ENCODE measurements around the gene MYL5. TPM values are rescaled to one million over a fixed set of nuclear protein-coding genes. Genes with fewer than 3 reads are reported as not detected.

MYL5 gene
- total and polyA plus RNA-seq, 2 of the 4 experiments (the other 2 are of a cell fraction), result 9.1 to 16.0 TPM

- TF ChIP-seq RAD21 (IDR thresholded peaks at IDR 0.05; ENCODE audit: low read length), result no peak
These were observed 47.9 kb upstream of the MYL5 start (continued) for GRCh38 chr4:626201-627091.

- no peak overlapping the region for H2AK5ac ChIP-seq (ENCODE audit: low read depth, low read length)
- H3K14ac ChIP-seq (replicated peaks; ENCODE audit: low read depth, low read length), result no peak overlapping the region
- no peaks in the 10 kb centered on the region for H3K9me1 ChIP-seq (ENCODE audit: insufficient read depth, low read length)
- H2BK15ac ChIP-seq (ENCODE audit: low read depth, low read length), result no peak overlapping the region
- no peaks in the 10 kb centered on the region for H3K4me1 ChIP-seq (ENCODE audit: control insufficient read depth, insufficient read depth, low read length)
- H3K27me3 ChIP-seq (ENCODE audit: control insufficient read depth, insufficient read depth, low read length), result no peaks in the 10 kb centered on the region
- intact Hi-C loops (cut with micrococcal nuclease) (no loop called here), in situ Hi-C loops (cut with MboI; ENCODE audit: low sequenced_read_pairs) (no loop called here), dilution Hi-C loops (cut with HindIII; ENCODE audit: low sequenced_read_pairs, unreplicated experiment) (no loop called here)
- H4K8ac ChIP-seq (ENCODE audit: low read depth in 2 of 2, low read length in 2 of 2), result no peak overlapping the region
- H2AK9ac ChIP-seq (replicated peaks; ENCODE audit: low read depth, low read length, poor library complexity), result no peak overlapping the region
- no peak overlapping the region for H3K4ac ChIP-seq (ENCODE audit: low read depth, low read length)
- H3K4me2 ChIP-seq (ENCODE audit: low read depth, low read length), result no peak overlapping the region
- no peak overlapping the region for H4K91ac ChIP-seq (ENCODE audit: insufficient read depth, low read depth, low read length)
- no peak overlapping the region for H2BK120ac ChIP-seq (ENCODE audit: low read depth, low read length)
- DNase-seq (no peak), ATAC-seq (ENCODE audit: low read depth) (no peak)
- ChIA-PET CTCF (no interaction called here), POLR2A (ENCODE audit: unreplicated experiment) (no interaction called here)
- no peak overlapping the region for H3K4me3 ChIP-seq (ENCODE audit: insufficient read depth, low read depth, low read length)
- H3K18ac ChIP-seq (ENCODE audit: low read depth, low read length), result no peak overlapping the region
- no peak for TF ChIP-seq RFX5 (IDR thresholded peaks at IDR 0.05; ENCODE audit: low read depth, low read length)
- TF ChIP-seq RAD21 (IDR thresholded peaks at IDR 0.05; ENCODE audit: low read length), result no peak
- TF ChIP-seq, protein P1, sequence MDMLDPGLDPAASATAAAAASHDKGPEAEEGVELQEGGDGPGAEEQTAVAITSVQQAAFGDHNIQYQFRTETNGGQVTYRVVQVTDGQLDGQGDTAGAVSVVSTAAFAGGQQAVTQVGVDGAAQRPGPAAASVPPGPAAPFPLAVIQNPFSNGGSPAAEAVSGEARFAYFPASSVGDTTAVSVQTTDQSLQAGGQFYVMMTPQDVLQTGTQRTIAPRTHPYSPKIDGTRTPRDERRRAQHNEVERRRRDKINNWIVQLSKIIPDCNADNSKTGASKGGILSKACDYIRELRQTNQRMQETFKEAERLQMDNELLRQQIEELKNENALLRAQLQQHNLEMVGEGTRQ (IDR thresholded peaks at IDR 0.05; ENCODE audit: low read depth, low read length), result no peak
- TF ChIP-seq MAFK (IDR thresholded peaks at IDR 0.05; ENCODE audit: low read depth, low read length), result no peak
- no peak for TF ChIP-seq NFE2L2 (IDR thresholded peaks at IDR 0.05; ENCODE audit: low read depth, low read length)
- no peak for TF ChIP-seq BHLHE40 (IDR thresholded peaks at IDR 0.05; ENCODE audit: low read depth, low read length)
- TF ChIP-seq MXI1 (IDR thresholded peaks at IDR 0.05; ENCODE audit: borderline replicate concordance, low read depth, low read length), result no peak
- no peak for TF ChIP-seq FOS (IDR thresholded peaks at IDR 0.05; ENCODE audit: low read depth, low read length)
- BruUV-seq (replicated peaks), result no TSS peak
- no peaks in the 10 kb centered on the region for H3K36me3 ChIP-seq (ENCODE audit: control insufficient read depth, insufficient read depth, low read length)
- no peaks in the 10 kb centered on the region for H3K79me1 ChIP-seq (ENCODE audit: low read depth in 1 of 2, low read length in 2 of 2)
- H3K23ac ChIP-seq (ENCODE audit: low read depth, low read length), result no peak overlapping the region
- H3K27ac ChIP-seq (ENCODE audit: insufficient read depth, low read length), result no peak overlapping the region
- H3K56ac ChIP-seq (ENCODE audit: extremely low read depth, insufficient read depth, low read length), result no peak overlapping the region
- H2BK5ac ChIP-seq (ENCODE audit: low read depth, low read length, poor library complexity, severe bottlenecking), result no peak overlapping the region
- H2AFZ ChIP-seq (replicated peaks; ENCODE audit: low read length, poor library complexity), result no peak overlapping the region
- H3K9me3 ChIP-seq (ENCODE audit: control insufficient read depth, insufficient read depth, low read length), result peaks cover 21% of the 10 kb centered on the region
- H2BK20ac ChIP-seq (ENCODE audit: low read depth, low read length), result no peak overlapping the region
- no peak overlapping the region for H3K9ac ChIP-seq (ENCODE audit: low read depth, low read length)
- no peaks in the 10 kb centered on the region for H4K20me1 ChIP-seq (ENCODE audit: insufficient read depth, low read length)
- 41% methylated on average over 4 of the region's 15 CpGs; no CpG with 5 or more reads in 1 of the 2 experiments for WGBS, 2 experiments (ENCODE audit: extremely low coverage in 2 of 2, insufficient read length in 1 of 2)
- no peak overlapping the region for H4K5ac ChIP-seq (ENCODE audit: low read depth, low read length)
These were observed 46.8 kb upstream of the MYL5 start for GRCh38 chr4:627347-628125.

All from IMR-90 (cell line).